OCI-LY1 (cell line): ENCODE measurements around the gene CDKN1C.

Experiments used
- CTCF ChIP-seq: fragments of 200-600 bp; sonication (generic), shearing (Covaris generic); IDR thresholded peaks from 2 replicates; pipeline ENCODE4 v1.5.1; 2017; ENCODE audit warnings: mild to moderate bottlenecking, antibody characterized with exemption, low read length, moderate library complexity, mixed read lengths
- EZH2 ChIP-seq: fragments of 200-600 bp; sonication (generic), shearing (Covaris generic); IDR thresholded peaks from 2 replicates; pipeline ENCODE4 v1.8.0; 2017; ENCODE audit warnings: borderline replicate concordance, mixed run types, mild to moderate bottlenecking, antibody characterized with exemption, low read length, moderate library complexity, mixed read lengths

DNA sequence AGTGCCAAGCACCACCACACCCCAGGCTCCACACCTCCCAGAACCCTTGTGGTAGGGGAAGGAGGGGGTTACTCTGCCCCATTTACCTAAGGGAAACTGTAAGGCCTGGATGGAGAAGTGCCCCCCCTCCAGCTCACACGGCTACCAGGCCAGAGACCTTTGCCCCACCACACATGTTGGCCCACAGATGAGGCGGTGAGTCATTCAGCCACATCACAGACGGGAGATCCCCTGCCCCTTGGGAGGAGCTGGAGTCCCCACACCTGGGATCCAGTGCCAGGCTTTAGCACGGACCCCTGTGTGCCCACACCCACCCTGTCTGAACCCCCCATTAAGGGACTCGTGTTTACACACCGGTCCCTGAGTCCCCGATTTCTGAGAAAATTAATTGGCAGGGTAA, 24.9 kb downstream of the CDKN1C start:
- TF ChIP-seq CTCF: no peak
- TF ChIP-seq EZH2: no peak
